ENCODE data around the gene SOX6.
"Not testable (repeated sequence)": the region's sequence is repeated elsewhere in the genome, so short reads cannot be mapped to it uniquely, and the experiment has no call there.

SOX6 gene

GRCh38 chr11:16184588-16184987 is 171.8 kb downstream of the SOX6 start:
- no peak for DNase-seq

GRCh38 chr11:16182553-16182952 is 173.8 kb downstream of the SOX6 start:
- DNase-seq: no peak

- DNase-seq: no peak
These were observed 175.5 kb downstream of the SOX6 start for GRCh38 chr11:16180868-16181267.

- DNase-seq: no peak
These were observed 176.7 kb downstream of the SOX6 start for GRCh38 chr11:16179676-16180075.

GRCh38 chr11:16178273-16178672 is 178.1 kb downstream of the SOX6 start:
- no peak for DNase-seq

- no peak for DNase-seq
These were observed 178.7 kb downstream of the SOX6 start for GRCh38 chr11:16177688-16178087.

- no peak for DNase-seq
These were observed 182.5 kb downstream of the SOX6 start for GRCh38 chr11:16173798-16174197.

- DNase-seq: no peak
These were observed 184.5 kb downstream of the SOX6 start for GRCh38 chr11:16171882-16172281.

GRCh38 chr11:16169956-16170847 is 186.1 kb downstream of the SOX6 start:
- DNase-seq: no peak

- no peak for DNase-seq
These were observed 186.8 kb downstream of the SOX6 start for GRCh38 chr11:16169541-16169940.

- DNase-seq: no peak
These were observed 188.4 kb downstream of the SOX6 start for GRCh38 chr11:16167706-16168487.

- DNase-seq: no peak
These were observed 189.8 kb downstream of the SOX6 start for GRCh38 chr11:16166571-16166970.

- DNase-seq: no peak
These were observed 196.2 kb downstream of the SOX6 start for GRCh38 chr11:16160146-16160545.

GRCh38 chr11:16158426-16158994 is 197.8 kb downstream of the SOX6 start:
- no peak for DNase-seq

- DNase-seq: no peak
These were observed 199.0 kb downstream of the SOX6 start for GRCh38 chr11:16157327-16157726.

- no peak for DNase-seq
These were observed 200.9 kb downstream of the SOX6 start for GRCh38 chr11:16155448-16155847.

- DNase-seq: no peak
These were observed 201.5 kb downstream of the SOX6 start for GRCh38 chr11:16154715-16155396.

GRCh38 chr11:16153951-16154350 is 202.4 kb downstream of the SOX6 start:
- no peak for DNase-seq

GRCh38 chr11:16151138-16151537 is 205.2 kb downstream of the SOX6 start:
- DNase-seq: no peak

GRCh38 chr11:16149476-16149875 is 206.9 kb downstream of the SOX6 start:
- DNase-seq: no peak

GRCh38 chr11:16148301-16148931 is 207.9 kb downstream of the SOX6 start:
- no peak for DNase-seq

- DNase-seq: not testable (repeated sequence)
These were observed 209.4 kb downstream of the SOX6 start for GRCh38 chr11:16146980-16147379.

- DNase-seq: not testable (repeated sequence)
These were observed 214.7 kb downstream of the SOX6 start for GRCh38 chr11:16141614-16142013.
